ENCODE results near the gene GOLGA5.
"Not testable (repeated sequence)": the region's sequence is repeated elsewhere in the genome, so short reads cannot be mapped to it uniquely, and the experiment has no call there.

Gene GOLGA5

GRCh38 chr14:92759679-92760523 is 34.2 kb upstream of the GOLGA5 start:
- no peak overlapping the region for H2AFZ ChIP-seq (ENCODE audit: low read depth, low read length)
- no peaks in the 10 kb centered on the region for H3K4me1 ChIP-seq (ENCODE audit: insufficient read depth, low read length)
- H3K4me3 ChIP-seq (ENCODE audit: low read length) = no peak overlapping the region
- H3K9me3 ChIP-seq (ENCODE audit: low read length) = no peaks in the 10 kb centered on the region
- no peaks in the 10 kb centered on the region for H3K36me3 ChIP-seq (ENCODE audit: insufficient read depth, low read length)
- peaks cover 1% of the 10 kb centered on the region for H3K27me3 ChIP-seq (ENCODE audit: insufficient read depth, low read length)

- Histone ChIP-seq H3K27me3 (ENCODE audit: insufficient read depth, low read length) (peaks cover 2% of the 10 kb centered on the region), H3K9me3 (ENCODE audit: low read length) (no peaks in the 10 kb centered on the region), H3K36me3 (ENCODE audit: insufficient read depth, low read length) (no peaks in the 10 kb centered on the region), H3K4me3 (ENCODE audit: low read length) (no peak overlapping the region), H3K4me1 (ENCODE audit: insufficient read depth, low read length) (no peaks in the 10 kb centered on the region), H2AFZ (ENCODE audit: low read depth, low read length) (no peak overlapping the region)
Observed at GRCh38 chr14:92760524-92760805, 33.6 kb upstream of the GOLGA5 start.

- not testable (repeated sequence) for H3K4me1 ChIP-seq (ENCODE audit: insufficient read depth, low read length); H3K4me3 ChIP-seq (ENCODE audit: low read length); H3K36me3 ChIP-seq (ENCODE audit: insufficient read depth, low read length); H3K9me3 ChIP-seq (ENCODE audit: low read length); H2AFZ ChIP-seq (ENCODE audit: low read depth, low read length); H3K27me3 ChIP-seq (ENCODE audit: insufficient read depth, low read length)
Observed at GRCh38 chr14:92763666-92764631, 30.2 kb upstream of the GOLGA5 start.

- H3K36me3 ChIP-seq (ENCODE audit: insufficient read depth, low read length); H3K27me3 ChIP-seq (ENCODE audit: insufficient read depth, low read length); H2AFZ ChIP-seq (ENCODE audit: low read depth, low read length); H3K9me3 ChIP-seq (ENCODE audit: low read length); H3K4me3 ChIP-seq (ENCODE audit: low read length); H3K4me1 ChIP-seq (ENCODE audit: insufficient read depth, low read length): not testable (repeated sequence)
Observed at GRCh38 chr14:92768236-92768635, 25.9 kb upstream of the GOLGA5 start.

- H3K4me3 ChIP-seq (ENCODE audit: low read length) = no peak overlapping the region
- peaks cover 2% of the 10 kb centered on the region for H3K27me3 ChIP-seq (ENCODE audit: insufficient read depth, low read length)
- H2AFZ ChIP-seq (ENCODE audit: low read depth, low read length) = no peak overlapping the region
- H3K36me3 ChIP-seq (ENCODE audit: insufficient read depth, low read length) = no peaks in the 10 kb centered on the region
- H3K4me1 ChIP-seq (ENCODE audit: insufficient read depth, low read length) = no peaks in the 10 kb centered on the region
- H3K9me3 ChIP-seq (ENCODE audit: low read length) = no peaks in the 10 kb centered on the region
Observed at GRCh38 chr14:92768795-92769194, 25.3 kb upstream of the GOLGA5 start.

GRCh38 chr14:92770484-92770883 is 23.6 kb upstream of the GOLGA5 start:
- no peak overlapping the region for H3K4me3 ChIP-seq (ENCODE audit: low read length)
- no peaks in the 10 kb centered on the region for H3K27me3 ChIP-seq (ENCODE audit: insufficient read depth, low read length)
- H2AFZ ChIP-seq (ENCODE audit: low read depth, low read length) = no peak overlapping the region
- H3K9me3 ChIP-seq (ENCODE audit: low read length) = no peaks in the 10 kb centered on the region
- H3K4me1 ChIP-seq (ENCODE audit: insufficient read depth, low read length) = no peaks in the 10 kb centered on the region
- H3K36me3 ChIP-seq (ENCODE audit: insufficient read depth, low read length) = no peaks in the 10 kb centered on the region

GRCh38 chr14:92774572-92774971 is 19.5 kb upstream of the GOLGA5 start:
- Histone ChIP-seq H3K4me3 (ENCODE audit: low read length) (no peak overlapping the region), H3K27me3 (ENCODE audit: insufficient read depth, low read length) (peaks cover 2% of the 10 kb centered on the region), H3K36me3 (ENCODE audit: insufficient read depth, low read length) (no peaks in the 10 kb centered on the region), H2AFZ (ENCODE audit: low read depth, low read length) (no peak overlapping the region), H3K4me1 (ENCODE audit: insufficient read depth, low read length) (no peaks in the 10 kb centered on the region), H3K9me3 (ENCODE audit: low read length) (no peaks in the 10 kb centered on the region)

GRCh38 chr14:92775292-92775691 is 18.8 kb upstream of the GOLGA5 start:
- not testable (repeated sequence) for H3K4me1 ChIP-seq (ENCODE audit: insufficient read depth, low read length); H3K36me3 ChIP-seq (ENCODE audit: insufficient read depth, low read length); H3K4me3 ChIP-seq (ENCODE audit: low read length); H3K9me3 ChIP-seq (ENCODE audit: low read length); H3K27me3 ChIP-seq (ENCODE audit: insufficient read depth, low read length); H2AFZ ChIP-seq (ENCODE audit: low read depth, low read length)

GRCh38 chr14:92778868-92779565 is 15.1 kb upstream of the GOLGA5 start:
- H3K9me3 ChIP-seq (ENCODE audit: low read length); H3K36me3 ChIP-seq (ENCODE audit: insufficient read depth, low read length); H2AFZ ChIP-seq (ENCODE audit: low read depth, low read length); H3K27me3 ChIP-seq (ENCODE audit: insufficient read depth, low read length); H3K4me1 ChIP-seq (ENCODE audit: insufficient read depth, low read length); H3K4me3 ChIP-seq (ENCODE audit: low read length): not testable (repeated sequence)

- H2AFZ ChIP-seq (ENCODE audit: low read depth, low read length) = no peak overlapping the region
- H3K36me3 ChIP-seq (ENCODE audit: insufficient read depth, low read length) = no peaks in the 10 kb centered on the region
- H3K4me1 ChIP-seq (ENCODE audit: insufficient read depth, low read length) = no peaks in the 10 kb centered on the region
- peaks cover 2% of the 10 kb centered on the region for H3K27me3 ChIP-seq (ENCODE audit: insufficient read depth, low read length)
- no peaks in the 10 kb centered on the region for H3K9me3 ChIP-seq (ENCODE audit: low read length)
- no peak overlapping the region for H3K4me3 ChIP-seq (ENCODE audit: low read length)
Observed at GRCh38 chr14:92780444-92781232, 13.5 kb upstream of the GOLGA5 start.

GRCh38 chr14:92781350-92781749 is 12.8 kb upstream of the GOLGA5 start:
- Histone ChIP-seq H3K9me3 (ENCODE audit: low read length) (no peaks in the 10 kb centered on the region), H3K36me3 (ENCODE audit: insufficient read depth, low read length) (no peaks in the 10 kb centered on the region), H3K4me3 (ENCODE audit: low read length) (no peak overlapping the region), H2AFZ (ENCODE audit: low read depth, low read length) (no peak overlapping the region), H3K27me3 (ENCODE audit: insufficient read depth, low read length) (peaks cover 2% of the 10 kb centered on the region), H3K4me1 (ENCODE audit: insufficient read depth, low read length) (no peaks in the 10 kb centered on the region)

- Histone ChIP-seq H3K4me3 (ENCODE audit: low read length) (no peak overlapping the region), H3K4me1 (ENCODE audit: insufficient read depth, low read length) (no peaks in the 10 kb centered on the region), H3K9me3 (ENCODE audit: low read length) (no peaks in the 10 kb centered on the region), H3K27me3 (ENCODE audit: insufficient read depth, low read length) (no peaks in the 10 kb centered on the region), H2AFZ (ENCODE audit: low read depth, low read length) (no peak overlapping the region), H3K36me3 (ENCODE audit: insufficient read depth, low read length) (no peaks in the 10 kb centered on the region)
Observed at GRCh38 chr14:92783813-92784431, 10.2 kb upstream of the GOLGA5 start.

All from neuron (in vitro differentiated cells).